NOMO-1 (cell line): ENCODE data around the gene CRYGN.
A peak's percentile ranks its signal among the peaks of the same experiment; 100 is the strongest.

Source experiments
- DNase-seq, 2 experiments: peaks; one replicate each; lab custom pipeline; 2025; ENCODE audit not compliant: unreplicated experiment in 2 of 2; lab: John Stamatoyannopoulos, UW

CRYGN gene

DNA sequence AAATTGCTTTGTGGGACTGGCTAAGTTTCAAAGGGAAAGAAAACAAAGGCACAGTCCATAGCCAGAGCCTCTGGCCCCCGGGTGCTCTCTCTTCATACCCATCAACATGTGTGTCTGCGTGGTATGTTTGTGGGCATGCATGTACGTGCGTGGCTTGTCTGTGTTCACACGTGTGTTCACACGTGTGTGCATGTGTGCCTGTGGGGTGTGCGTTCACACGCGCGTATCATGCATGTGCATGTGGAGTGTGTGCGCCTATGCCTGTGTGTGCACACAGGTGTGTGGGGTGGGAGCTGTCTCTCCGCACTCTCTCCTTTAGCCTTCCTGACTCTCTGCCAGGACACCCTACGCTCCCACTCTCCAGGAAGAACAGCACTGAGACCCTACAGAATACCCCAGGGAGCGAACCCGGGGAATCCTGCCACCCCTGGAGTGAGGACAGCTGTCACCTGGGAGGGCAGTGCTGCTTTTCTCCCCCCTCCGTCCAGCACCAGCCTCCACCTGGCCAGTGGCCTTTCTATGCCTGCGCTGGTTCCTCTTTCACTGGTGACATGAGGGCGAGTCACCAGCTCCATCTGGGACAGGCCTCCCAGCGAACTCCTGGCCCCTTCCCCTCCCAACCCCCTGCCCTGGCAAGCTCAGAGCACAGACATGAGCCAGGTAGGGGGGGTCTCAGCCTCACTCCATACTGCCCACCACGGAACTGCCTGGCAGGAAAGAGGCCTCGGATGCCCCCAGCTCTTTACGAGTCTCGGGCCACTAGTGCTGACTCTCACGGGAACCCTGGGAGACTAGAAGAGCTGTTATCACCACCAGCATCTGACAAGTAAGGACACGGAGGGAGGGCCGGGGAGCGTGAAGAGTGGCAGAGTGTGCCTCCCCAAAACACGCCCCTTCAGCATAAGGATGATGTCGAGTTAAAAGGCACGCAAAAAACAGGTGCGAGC lies 46.6 kb downstream of the CRYGN start:
- DNase-seq: no peak

DNA sequence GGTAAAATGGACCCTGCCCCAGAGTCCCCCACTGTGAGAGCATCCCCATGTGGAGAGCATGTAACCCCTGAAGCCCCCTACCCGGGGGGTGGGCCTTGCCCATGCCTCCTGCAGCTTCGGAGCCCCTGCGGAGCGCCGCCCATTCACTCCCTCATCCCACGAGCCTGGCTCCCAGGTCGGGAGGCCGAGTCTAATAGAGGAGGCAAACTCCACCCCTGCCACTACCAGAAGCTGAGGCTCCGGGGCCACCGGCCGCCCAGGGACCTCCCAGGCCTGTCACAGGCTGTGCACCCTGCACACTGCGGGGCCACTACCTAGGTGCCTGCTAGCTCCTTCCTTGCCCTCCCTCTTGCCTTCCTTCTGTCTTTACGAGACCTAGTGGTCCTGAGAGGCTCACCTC lies 47.5 kb downstream of the CRYGN start:
- no peak for DNase-seq

GRCh38 chr7:151392002-151392401 lies 47.9 kb downstream of the CRYGN start:
- no peak for DNase-seq

DNA sequence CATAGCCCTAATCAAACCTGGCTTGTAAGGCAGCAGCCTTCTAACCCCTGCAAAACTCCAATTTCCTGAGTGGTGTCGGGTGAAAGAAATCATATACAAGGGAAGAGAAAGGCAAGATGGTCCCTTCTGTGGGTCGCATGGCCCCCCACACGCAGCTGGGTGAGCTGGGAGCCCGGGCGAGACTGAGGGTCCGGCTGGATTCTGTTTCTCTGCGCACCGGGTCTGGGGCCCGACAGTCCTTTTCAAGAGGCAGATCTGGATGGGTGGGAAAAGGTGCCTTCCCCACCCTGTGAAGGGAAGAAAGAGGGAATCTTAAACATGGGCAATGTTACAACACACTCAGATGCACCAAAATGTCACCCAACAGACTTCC lies 48.6 kb downstream of the CRYGN start:
- no peak for DNase-seq

- no peak for DNase-seq
Observed at GRCh38 chr7:151390598-151391357, 49.2 kb downstream of the CRYGN start.

GRCh38 chr7:151389768-151390597 lies 50.0 kb downstream of the CRYGN start:
- DNase-seq: peak in 1 of 2 experiments; percentile 11

DNA sequence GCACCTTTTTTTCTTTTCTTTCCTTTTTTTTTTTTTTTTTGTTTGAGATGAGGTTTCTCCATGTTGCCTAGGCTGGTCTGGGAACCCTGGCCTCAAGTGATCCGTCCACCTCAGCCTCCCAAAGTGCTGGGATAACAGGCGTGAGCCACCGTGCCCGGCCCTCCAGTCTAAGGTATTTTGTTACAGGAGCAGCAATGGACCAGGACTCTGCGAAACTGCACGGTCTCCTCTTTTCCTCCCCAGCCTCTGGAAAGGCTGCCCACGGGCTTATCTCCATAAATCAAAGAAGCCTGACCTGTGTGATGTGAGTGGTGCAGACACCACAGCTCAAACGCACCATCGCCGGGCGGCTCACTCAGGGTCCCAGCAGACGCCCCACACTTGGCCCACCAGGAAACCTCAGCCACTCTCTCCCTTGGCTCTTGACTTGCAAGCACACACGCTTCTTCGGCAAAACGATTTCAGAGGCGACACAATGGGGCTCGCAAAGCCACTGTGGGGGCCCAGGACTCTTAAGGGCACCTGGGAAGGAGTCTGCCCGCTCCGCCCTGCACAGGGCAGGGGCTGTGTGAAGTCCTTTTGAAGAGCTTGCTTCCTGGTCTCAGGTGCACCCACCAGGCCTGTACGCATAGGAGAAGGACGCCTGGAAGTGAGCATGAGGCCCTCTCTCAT lies 50.7 kb downstream of the CRYGN start:
- no peak for DNase-seq

DNA sequence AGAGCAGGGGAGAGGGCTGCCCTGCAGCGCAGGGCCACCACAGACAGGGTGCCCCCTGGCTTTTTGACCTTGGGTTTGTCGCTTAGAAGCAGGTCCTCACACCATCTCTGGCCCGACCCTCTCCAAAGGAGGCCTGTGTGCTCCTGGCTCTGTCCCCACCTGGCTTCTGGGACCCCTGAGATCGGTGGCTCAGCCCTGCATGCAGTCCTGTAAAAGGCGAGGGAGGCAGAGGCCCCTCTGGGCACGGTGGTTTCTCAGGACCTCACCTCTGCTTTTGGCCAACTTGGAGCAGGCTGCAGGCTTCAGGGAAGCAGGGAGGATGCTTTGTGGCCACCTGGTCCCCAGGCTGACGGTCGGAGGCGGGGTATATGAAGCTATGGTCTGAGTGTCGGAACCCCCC lies 51.5 kb downstream of the CRYGN start:
- no peak for DNase-seq

- DNase-seq: no peak
Observed at GRCh38 chr7:151388007-151388297, 52.0 kb downstream of the CRYGN start.

GRCh38 chr7:151387161-151388006 lies 52.6 kb downstream of the CRYGN start:
- DNase-seq: no peak

DNA sequence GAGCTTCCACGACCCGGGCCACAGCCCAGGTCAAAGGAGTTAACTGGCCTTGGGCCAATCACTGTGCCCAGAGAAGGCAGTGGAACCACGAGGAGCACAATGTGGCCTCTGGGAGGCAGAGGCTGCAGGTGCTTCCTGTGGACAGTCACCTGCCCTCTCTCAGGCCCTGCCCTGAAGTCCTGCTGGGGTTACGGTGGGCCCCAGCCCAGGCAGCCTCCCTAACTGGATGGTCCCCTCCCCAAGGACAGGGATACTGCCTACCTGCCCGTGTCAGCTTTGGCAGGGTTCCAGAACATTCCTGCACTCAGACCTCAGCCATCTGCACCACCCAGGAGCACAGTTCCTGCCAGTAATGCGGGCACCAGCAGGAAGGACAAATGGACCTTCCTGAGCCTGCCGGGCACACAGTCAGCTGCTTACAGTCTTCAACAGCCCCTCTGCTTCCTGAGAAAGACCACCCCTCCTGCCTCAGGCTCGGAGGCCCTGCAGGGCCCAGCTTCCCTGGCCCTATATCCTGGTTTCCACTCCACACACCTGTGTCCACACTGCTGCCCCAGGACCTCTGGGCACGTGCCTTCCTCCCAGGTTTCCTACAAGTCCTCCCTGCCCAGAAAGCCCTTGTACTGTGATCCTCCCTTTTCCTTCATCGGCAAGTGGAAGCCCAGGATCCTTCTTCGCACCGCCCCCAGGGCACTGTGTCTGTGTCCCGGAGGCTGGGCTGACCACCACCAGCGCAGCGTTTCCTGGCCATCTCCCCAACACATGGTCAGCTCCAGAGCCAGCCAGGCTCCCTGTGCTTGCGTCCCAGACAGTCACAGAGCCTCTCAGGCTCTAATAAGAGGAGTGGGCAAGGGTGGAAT lies 53.4 kb downstream of the CRYGN start:
- DNase-seq: no peak

GRCh38 chr7:151385626-151386300 lies 54.2 kb downstream of the CRYGN start:
- DNase-seq: no peak

- DNase-seq: no peak
Observed at GRCh38 chr7:151384776-151385625, 54.9 kb downstream of the CRYGN start.

DNA sequence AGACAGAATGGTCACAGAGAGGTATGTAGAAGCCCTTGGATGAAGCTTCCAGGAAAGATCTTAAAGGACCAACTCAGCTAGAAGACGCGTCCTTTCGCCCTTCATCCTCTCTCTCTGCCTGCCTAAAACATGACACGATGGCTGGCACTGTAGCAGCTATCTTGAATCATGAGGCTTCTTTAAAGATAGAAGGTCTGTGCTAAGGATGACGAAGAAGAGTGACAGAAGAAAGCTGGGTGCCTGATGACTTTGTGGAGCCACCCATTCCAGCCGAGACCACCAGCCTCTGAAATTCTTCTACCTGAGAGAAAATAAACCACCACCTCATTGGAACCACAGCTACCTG lies 55.6 kb downstream of the CRYGN start:
- DNase-seq: no peak

DNA sequence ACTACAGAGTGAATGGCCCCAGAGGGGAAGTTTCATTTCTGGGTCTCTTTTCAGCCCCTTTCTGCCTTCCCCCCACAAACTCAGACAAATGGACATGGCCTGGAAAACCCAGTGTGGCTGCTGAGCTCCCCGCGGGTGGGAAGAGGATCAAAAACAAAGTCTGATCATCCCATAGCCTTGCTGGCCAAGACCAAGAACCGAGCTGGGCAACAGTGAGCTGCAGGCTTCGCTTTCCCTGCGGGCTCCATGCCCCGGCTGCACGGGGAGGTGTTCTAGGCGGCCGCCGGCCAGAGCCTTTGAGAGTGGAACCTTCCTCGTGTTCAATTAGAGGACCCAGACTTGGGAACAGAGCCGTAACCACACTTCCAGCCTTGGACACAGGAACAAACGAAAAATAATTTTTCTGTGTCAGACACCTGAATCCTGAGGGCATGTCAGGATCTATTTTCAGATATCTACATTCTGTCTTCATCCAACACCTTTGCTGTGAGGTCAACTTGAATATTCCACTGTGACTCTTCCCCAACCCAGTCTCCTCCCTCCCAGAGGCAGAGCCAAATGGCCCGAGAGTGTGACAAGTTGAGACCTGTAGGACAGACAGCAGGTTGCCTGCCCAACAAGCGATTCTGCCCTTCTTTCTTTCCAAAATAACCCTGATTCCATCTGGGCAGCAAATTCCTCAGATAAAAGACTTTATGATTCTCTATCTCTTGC lies 56.1 kb downstream of the CRYGN start:
- no peak for DNase-seq

DNA sequence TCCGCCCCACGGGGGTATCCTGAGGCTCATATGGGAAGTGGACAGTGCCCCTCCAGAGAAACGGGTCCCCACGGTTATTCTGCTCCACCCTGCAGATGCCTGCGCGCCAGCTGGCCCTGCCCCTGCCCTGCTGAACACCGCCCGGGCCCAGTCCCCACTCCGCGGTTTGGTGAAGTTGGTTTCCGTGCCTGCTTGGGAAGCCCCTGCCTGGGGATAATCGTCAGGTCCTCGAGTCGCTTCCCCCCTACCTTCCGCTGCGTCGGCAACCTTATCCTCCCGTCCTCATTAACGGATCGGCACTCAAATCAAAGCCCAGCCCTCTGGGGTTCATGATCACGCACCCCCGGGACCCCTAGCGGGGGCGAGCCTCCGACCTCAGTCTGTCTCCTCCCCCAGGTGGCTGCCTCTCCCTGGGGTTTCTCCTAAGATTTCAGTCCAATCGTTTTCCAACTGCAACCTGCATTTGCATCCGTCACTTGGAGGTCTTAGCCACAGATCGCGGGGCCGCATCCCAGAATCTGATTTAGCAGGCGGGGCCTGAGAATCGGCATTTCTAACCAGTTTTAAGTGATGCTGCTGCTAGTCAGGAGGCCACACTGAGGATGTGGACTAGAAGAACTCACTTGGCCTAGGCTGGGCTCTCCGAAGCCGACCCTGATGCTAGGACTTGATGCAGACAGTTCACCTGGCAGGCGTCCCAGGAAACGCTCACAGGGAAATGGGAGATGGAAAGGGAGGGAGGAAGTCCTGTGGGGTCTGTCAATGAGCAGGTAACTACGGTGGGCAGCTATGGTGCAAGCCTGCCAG lies 57.7 kb downstream of the CRYGN start:
- no peak for DNase-seq
